ENCODE measurements around the gene CABP1. TPM values are rescaled to one million over a fixed set of nuclear protein-coding genes. Genes with fewer than 3 reads are reported as not detected.

The CABP1 gene
- total and polyA plus RNA-seq, 10 of the 15 experiments (the other 5 are each of a cell fraction or from before 2014, with no cell fraction given), result 0.16 to 2.4 (median 0.80) TPM; not detected in 2

DNA sequence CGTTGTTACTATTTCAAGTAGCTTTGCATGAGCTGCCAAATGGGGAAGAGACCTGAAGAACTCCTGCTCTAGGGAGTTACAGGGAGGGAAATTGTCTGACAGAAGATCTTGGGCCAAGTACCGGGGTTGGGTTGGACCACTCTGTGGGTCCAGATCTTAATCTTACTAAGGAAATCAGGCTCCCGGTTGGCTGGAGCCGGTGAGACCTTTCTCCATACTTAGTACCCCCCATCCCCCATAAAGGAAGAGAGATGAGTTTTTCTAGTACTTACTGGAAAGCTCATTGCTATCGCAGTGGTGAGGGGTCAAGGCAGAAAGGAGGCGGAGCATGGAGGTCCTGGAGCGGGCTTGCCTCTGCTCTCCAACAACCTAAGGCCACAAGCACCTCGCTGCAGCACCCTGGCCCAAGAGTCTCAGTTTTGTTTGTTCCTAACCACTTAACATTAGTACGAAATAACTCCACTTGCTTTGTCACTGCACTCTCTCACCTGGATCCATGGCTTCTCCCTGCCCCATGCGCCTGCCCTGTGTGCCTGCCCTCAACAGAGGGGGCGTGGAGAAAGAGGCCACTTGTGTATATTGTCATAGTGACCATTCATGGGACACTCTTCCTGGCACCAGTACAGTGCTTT, 63.0 kb downstream of the CABP1 start:
- H4K20me1 ChIP-seq (ENCODE audit: control insufficient read depth, insufficient read depth), result no peaks in the 10 kb centered on the region
- ChIA-PET CTCF (interaction anchor here (1.1 to 4.3 kb wide), 2 partner anchors 12 to 55 kb away, joined by 3 to 18 read pairs; no protein-coding TSS in a partner anchor), RAD21 (ENCODE audit: unreplicated experiment) (interaction anchor here (1.5 kb wide), 1 partner anchor 11 kb away, joined by 5 read pairs; no protein-coding TSS in a partner anchor), POLR2A (interaction anchor here (0.6 kb wide), 1 partner anchor 201 kb away, joined by 3 read pairs; no protein-coding TSS in a partner anchor), SMC1A (ENCODE audit: uncharacterized antibody, unreplicated experiment) (interaction anchor here (0.6 to 2.7 kb wide), 4 partner anchors 22 to 262 kb away, joined by 3 to 9 read pairs (median 3); partner anchors contain the start of gene ACADS)
- no peaks in the 10 kb centered on the region for H3K27me3 ChIP-seq (replicated peaks in 1 of 2; ENCODE audit: control insufficient read depth in 2 of 2, insufficient read depth in 2 of 2, low read length in 1 of 2)
- DNase-seq (ENCODE audit: low read depth, low spot score), result no peak
- no peaks in the 10 kb centered on the region for H3K4me1 ChIP-seq (ENCODE audit: control insufficient read depth, insufficient read depth, low read length)
- no peaks in the 10 kb centered on the region for H3K9me3 ChIP-seq (replicated peaks; ENCODE audit: control insufficient read depth, insufficient read depth, low read length)
- no peaks in the 10 kb centered on the region for H3K79me2 ChIP-seq (ENCODE audit: control insufficient read depth, insufficient read depth, low read length)
- H2AFZ ChIP-seq (ENCODE audit: control insufficient read depth, low read depth, low read length), result no peak overlapping the region
- H3K27ac ChIP-seq (ENCODE audit: control insufficient read depth, insufficient read depth), result no peak overlapping the region
- no peak for ATAC-seq
- no TSS peak for BruUV-seq (replicated peaks)
- FAIRE-seq, result no peak
- no peak overlapping the region for H3K9ac ChIP-seq (ENCODE audit: control insufficient read depth, insufficient read depth, low read length)
- 95% methylated on average over 11 of the region's 11 CpGs for WGBS (ENCODE audit: insufficient coverage, insufficient replicate concordance, low lambda C conversion rate, missing lambda C conversion rate)
- H3K4me3 ChIP-seq, result no peak overlapping the region
- H3K4me2 ChIP-seq (ENCODE audit: control insufficient read depth, insufficient read depth), result no peak overlapping the region
- TF ChIP-seq STAT1 (conservative IDR thresholded peaks at IDR 0.05) (no peak), PAX5 (IDR thresholded peaks at IDR 0.05; ENCODE audit: borderline replicate concordance, low read depth, low read length) (no peak), MEF2B (IDR thresholded peaks at IDR 0.05; ENCODE audit: partially characterized antibody, poor library complexity, severe bottlenecking) (no peak), EED (IDR thresholded peaks at IDR 0.05; ENCODE audit: low read depth) (no peak), RAD21 (IDR thresholded peaks at IDR 0.05; ENCODE audit: insufficient read depth, low read depth, low read length) (no peak), POLR2A (IDR thresholded peaks at IDR 0.05; ENCODE audit: low read depth, low read length) (no peak), IRF4 (IDR thresholded peaks at IDR 0.05; ENCODE audit: low read depth, low read length) (no peak), NFXL1 (IDR thresholded peaks at IDR 0.05; ENCODE audit: borderline replicate concordance) (no peak), YY1 (IDR thresholded peaks at IDR 0.05; ENCODE audit: low read depth, low read length) (no peak), IKZF1 (conservative IDR thresholded peaks at IDR 0.05) (no peak), LARP7 (IDR thresholded peaks at IDR 0.05) (no peak)
- TF ChIP-seq, protein P1, sequence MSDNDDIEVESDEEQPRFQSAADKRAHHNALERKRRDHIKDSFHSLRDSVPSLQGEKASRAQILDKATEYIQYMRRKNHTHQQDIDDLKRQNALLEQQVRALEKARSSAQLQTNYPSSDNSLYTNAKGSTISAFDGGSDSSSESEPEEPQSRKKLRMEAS (IDR thresholded peaks at IDR 0.05; ENCODE audit: low read depth, low read length), result no peak
- TF ChIP-seq, protein P2, sequence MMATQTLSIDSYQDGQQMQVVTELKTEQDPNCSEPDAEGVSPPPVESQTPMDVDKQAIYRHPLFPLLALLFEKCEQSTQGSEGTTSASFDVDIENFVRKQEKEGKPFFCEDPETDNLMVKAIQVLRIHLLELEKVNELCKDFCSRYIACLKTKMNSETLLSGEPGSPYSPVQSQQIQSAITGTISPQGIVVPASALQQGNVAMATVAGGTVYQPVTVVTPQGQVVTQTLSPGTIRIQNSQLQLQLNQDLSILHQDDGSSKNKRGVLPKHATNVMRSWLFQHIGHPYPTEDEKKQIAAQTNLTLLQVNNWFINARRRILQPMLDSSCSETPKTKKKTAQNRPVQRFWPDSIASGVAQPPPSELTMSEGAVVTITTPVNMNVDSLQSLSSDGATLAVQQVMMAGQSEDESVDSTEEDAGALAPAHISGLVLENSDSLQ (IDR thresholded peaks at IDR 0.05), result no peak
- TF ChIP-seq, protein P3, sequence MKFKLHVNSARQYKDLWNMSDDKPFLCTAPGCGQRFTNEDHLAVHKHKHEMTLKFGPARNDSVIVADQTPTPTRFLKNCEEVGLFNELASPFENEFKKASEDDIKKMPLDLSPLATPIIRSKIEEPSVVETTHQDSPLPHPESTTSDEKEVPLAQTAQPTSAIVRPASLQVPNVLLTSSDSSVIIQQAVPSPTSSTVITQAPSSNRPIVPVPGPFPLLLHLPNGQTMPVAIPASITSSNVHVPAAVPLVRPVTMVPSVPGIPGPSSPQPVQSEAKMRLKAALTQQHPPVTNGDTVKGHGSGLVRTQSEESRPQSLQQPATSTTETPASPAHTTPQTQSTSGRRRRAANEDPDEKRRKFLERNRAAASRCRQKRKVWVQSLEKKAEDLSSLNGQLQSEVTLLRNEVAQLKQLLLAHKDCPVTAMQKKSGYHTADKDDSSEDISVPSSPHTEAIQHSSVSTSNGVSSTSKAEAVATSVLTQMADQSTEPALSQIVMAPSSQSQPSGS (IDR thresholded peaks at IDR 0.05; ENCODE audit: low read length), result no peak
- TF ChIP-seq, protein P4, sequence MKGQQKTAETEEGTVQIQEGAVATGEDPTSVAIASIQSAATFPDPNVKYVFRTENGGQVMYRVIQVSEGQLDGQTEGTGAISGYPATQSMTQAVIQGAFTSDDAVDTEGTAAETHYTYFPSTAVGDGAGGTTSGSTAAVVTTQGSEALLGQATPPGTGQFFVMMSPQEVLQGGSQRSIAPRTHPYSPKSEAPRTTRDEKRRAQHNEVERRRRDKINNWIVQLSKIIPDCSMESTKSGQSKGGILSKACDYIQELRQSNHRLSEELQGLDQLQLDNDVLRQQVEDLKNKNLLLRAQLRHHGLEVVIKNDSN (IDR thresholded peaks at IDR 0.05; ENCODE audit: borderline replicate concordance, extremely low read length, insufficient read depth, low read depth, low read length), result no peak
- TF ChIP-seq, protein P5, sequence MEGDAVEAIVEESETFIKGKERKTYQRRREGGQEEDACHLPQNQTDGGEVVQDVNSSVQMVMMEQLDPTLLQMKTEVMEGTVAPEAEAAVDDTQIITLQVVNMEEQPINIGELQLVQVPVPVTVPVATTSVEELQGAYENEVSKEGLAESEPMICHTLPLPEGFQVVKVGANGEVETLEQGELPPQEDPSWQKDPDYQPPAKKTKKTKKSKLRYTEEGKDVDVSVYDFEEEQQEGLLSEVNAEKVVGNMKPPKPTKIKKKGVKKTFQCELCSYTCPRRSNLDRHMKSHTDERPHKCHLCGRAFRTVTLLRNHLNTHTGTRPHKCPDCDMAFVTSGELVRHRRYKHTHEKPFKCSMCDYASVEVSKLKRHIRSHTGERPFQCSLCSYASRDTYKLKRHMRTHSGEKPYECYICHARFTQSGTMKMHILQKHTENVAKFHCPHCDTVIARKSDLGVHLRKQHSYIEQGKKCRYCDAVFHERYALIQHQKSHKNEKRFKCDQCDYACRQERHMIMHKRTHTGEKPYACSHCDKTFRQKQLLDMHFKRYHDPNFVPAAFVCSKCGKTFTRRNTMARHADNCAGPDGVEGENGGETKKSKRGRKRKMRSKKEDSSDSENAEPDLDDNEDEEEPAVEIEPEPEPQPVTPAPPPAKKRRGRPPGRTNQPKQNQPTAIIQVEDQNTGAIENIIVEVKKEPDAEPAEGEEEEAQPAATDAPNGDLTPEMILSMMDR (IDR thresholded peaks at IDR 0.05 in 2 of 3, conservative IDR thresholded peaks at IDR 0.05 in 1 of 3; ENCODE audit: control insufficient read depth in 2 of 3, extremely low read depth in 1 of 3, insufficient read depth in 1 of 3, low read depth in 3 of 3, low read length in 3 of 3), result no peak
- TF ChIP-seq, protein P6, sequence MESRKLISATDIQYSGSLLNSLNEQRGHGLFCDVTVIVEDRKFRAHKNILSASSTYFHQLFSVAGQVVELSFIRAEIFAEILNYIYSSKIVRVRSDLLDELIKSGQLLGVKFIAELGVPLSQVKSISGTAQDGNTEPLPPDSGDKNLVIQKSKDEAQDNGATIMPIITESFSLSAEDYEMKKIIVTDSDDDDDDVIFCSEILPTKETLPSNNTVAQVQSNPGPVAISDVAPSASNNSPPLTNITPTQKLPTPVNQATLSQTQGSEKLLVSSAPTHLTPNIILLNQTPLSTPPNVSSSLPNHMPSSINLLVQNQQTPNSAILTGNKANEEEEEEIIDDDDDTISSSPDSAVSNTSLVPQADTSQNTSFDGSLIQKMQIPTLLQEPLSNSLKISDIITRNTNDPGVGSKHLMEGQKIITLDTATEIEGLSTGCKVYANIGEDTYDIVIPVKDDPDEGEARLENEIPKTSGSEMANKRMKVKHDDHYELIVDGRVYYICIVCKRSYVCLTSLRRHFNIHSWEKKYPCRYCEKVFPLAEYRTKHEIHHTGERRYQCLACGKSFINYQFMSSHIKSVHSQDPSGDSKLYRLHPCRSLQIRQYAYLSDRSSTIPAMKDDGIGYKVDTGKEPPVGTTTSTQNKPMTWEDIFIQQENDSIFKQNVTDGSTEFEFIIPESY (IDR thresholded peaks at IDR 0.05), result no peak
- intact Hi-C loops (cut with micrococcal nuclease; ENCODE audit: unreplicated experiment) (no loop called here), in situ Hi-C loops (cut with MboI) (no loop called here)
- peaks cover 16 to 20% of the 10 kb centered on the region in 2 experiments for H3K36me3 ChIP-seq (ENCODE audit: control insufficient read depth in 2 of 2, insufficient read depth in 2 of 2, low read length in 1 of 2)
